ENCODE data around the gene HERC2.
"Not testable (repeated sequence)": the region's sequence is repeated elsewhere in the genome, so short reads cannot be mapped to it uniquely, and the experiment has no call there.

HERC2 gene

GRCh38 chr15:28322129-28322588 is at the start of gene HERC2:
HERC2 (minus strand) TSS chr15:28322179; CDS start chr15:28321433, 746 bp downstream.
- in situ Hi-C loops (cut with MboI; ENCODE audit: low sequenced_read_pairs), result not testable (repeated sequence)

GRCh38 chr15:28365502-28365901 is 43.5 kb upstream of the HERC2 start:
- in situ Hi-C loops (cut with MboI; ENCODE audit: low sequenced_read_pairs), result not testable (repeated sequence)

GRCh38 chr15:28357984-28358383 is 36.0 kb upstream of the HERC2 start, which contains the start of gene GOLGA6L24:
GOLGA6L24 (minus strand) TSS chr15:28358084; CDS start chr15:28358023, 61 bp downstream.
- in situ Hi-C loops (cut with MboI; ENCODE audit: low sequenced_read_pairs), result not testable (repeated sequence)

- in situ Hi-C loops (cut with MboI; ENCODE audit: low sequenced_read_pairs), result not testable (repeated sequence)
Measured at GRCh38 chr15:28321358-28322078, 461 bp downstream of the HERC2 start.

- in situ Hi-C loops (cut with MboI; ENCODE audit: low sequenced_read_pairs), result not testable (repeated sequence)
Measured at GRCh38 chr15:28319725-28320124, 2.3 kb downstream of the HERC2 start.

- in situ Hi-C loops (cut with MboI; ENCODE audit: low sequenced_read_pairs), result not testable (repeated sequence)
Measured at GRCh38 chr15:28318828-28319227, 3.2 kb downstream of the HERC2 start.

GRCh38 chr15:28318122-28318521 is 3.9 kb downstream of the HERC2 start:
- in situ Hi-C loops (cut with MboI; ENCODE audit: low sequenced_read_pairs), result not testable (repeated sequence)

- in situ Hi-C loops (cut with MboI; ENCODE audit: low sequenced_read_pairs), result not testable (repeated sequence)
Measured at GRCh38 chr15:28316958-28317357, 5.0 kb downstream of the HERC2 start.

- in situ Hi-C loops (cut with MboI; ENCODE audit: low sequenced_read_pairs), result not testable (repeated sequence)
Measured at GRCh38 chr15:28310454-28310853, 11.5 kb downstream of the HERC2 start.

- in situ Hi-C loops (cut with MboI; ENCODE audit: low sequenced_read_pairs), result not testable (repeated sequence)
Measured at GRCh38 chr15:28308718-28309117, 13.3 kb downstream of the HERC2 start.

GRCh38 chr15:28305700-28306099 is 16.3 kb downstream of the HERC2 start:
- in situ Hi-C loops (cut with MboI; ENCODE audit: low sequenced_read_pairs), result not testable (repeated sequence)

GRCh38 chr15:28297434-28297833 is 24.5 kb downstream of the HERC2 start:
- in situ Hi-C loops (cut with MboI; ENCODE audit: low sequenced_read_pairs), result not testable (repeated sequence)

GRCh38 chr15:28296814-28297213 is 25.2 kb downstream of the HERC2 start:
- in situ Hi-C loops (cut with MboI; ENCODE audit: low sequenced_read_pairs), result not testable (repeated sequence)

- in situ Hi-C loops (cut with MboI; ENCODE audit: low sequenced_read_pairs), result not testable (repeated sequence)
Measured at GRCh38 chr15:28295009-28295563, 26.9 kb downstream of the HERC2 start.

GRCh38 chr15:28294560-28294959 is 27.4 kb downstream of the HERC2 start:
- in situ Hi-C loops (cut with MboI; ENCODE audit: low sequenced_read_pairs), result not testable (repeated sequence)

- in situ Hi-C loops (cut with MboI; ENCODE audit: low sequenced_read_pairs), result no loop called here
Measured at GRCh38 chr15:28289694-28290463, 32.1 kb downstream of the HERC2 start.

GRCh38 chr15:28288830-28289693 is 32.9 kb downstream of the HERC2 start:
- in situ Hi-C loops (cut with MboI; ENCODE audit: low sequenced_read_pairs), result not testable (repeated sequence)

GRCh38 chr15:28286659-28287058 is 35.3 kb downstream of the HERC2 start:
- in situ Hi-C loops (cut with MboI; ENCODE audit: low sequenced_read_pairs), result not testable (repeated sequence)

- in situ Hi-C loops (cut with MboI; ENCODE audit: low sequenced_read_pairs), result no loop called here
Measured at GRCh38 chr15:28286031-28286430, 35.9 kb downstream of the HERC2 start.

GRCh38 chr15:28281876-28282275 is 40.1 kb downstream of the HERC2 start:
- in situ Hi-C loops (cut with MboI; ENCODE audit: low sequenced_read_pairs), result no loop called here

GRCh38 chr15:28274635-28275034 is 47.3 kb downstream of the HERC2 start:
- in situ Hi-C loops (cut with MboI; ENCODE audit: low sequenced_read_pairs), result no loop called here
